Inflammatory macrophage treated with lipopolysaccharide for 4 hours (primary cell): ENCODE measurements around the gene TTC3.

Experiments used
- DNase-seq: peaks from one replicate; pipeline ENCODE4 v3.0.0-alpha.2; 2020

TTC3 gene

DNA sequence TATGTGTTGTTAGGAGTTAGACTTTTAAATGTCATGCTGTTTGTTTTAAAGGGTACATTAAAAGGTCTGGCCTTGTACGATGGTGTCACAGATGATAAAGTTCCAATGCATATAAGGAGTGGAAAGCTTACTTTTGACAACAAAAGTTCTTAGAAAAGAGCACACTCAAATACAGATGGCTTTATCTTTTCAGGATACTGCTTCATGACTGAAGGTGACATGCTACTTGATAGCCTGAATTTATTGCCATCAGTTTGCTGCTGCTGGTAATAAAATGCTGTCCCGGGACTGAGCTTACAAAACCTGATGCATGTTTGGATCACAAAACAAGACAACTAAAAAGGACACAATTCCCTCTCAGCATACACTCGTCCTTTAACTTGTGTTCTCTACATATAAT is 84.9 kb downstream of the TTC3 start:
- DNase-seq = no peak

DNA sequence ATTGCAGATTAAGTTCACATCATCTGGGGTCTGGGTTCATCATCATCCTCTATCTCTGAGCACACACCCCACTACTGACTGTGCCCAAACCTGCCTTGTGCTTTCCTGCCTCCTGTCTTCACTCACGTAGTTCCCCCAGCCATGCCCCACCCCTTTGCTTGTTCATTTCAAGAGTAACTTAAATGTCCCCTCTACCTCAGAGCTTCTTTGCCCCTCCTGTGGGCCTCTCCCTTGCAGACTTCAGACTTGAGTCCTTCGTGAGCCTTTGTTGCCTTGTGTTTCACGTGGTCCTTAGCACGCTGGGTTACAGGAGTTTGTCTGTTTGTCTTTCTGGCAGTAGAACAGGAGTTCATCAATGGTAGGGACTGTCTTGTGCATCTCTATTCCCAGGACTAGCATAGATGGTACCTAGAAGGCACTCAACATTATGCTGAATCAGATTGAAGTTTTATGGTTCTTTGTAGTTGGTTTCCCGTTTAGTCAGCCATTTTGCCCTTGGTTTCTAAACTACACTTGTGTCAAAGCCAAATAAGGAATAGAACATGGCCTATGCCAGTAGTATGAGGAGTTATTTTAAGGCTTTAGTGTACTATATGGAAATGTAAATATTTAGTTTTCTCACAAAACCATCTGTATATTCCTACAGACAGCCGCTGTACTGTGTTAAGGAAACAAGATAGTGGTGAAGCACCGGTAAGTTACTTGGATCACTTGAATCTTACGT is 86.2 kb downstream of the TTC3 start:
- DNase-seq = no peak

DNA sequence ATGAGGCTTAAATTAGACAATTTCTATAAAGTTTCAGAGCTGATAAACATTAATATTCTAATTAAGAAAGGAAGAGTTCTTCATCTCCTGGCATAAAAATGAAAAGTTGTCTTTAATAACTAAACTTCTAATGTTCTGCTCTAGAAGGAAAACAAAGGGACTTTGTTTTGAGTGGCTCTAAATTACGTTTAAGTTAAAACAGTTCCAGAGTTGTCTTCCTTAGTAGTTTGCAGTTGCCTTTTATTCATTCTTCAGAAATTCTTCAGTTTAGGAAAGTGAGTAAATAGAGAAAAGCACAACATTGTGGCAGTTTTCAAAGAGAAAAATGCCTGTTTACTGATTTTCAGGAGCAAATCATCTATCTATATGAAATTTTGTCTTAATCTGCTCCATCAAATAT is 86.9 kb downstream of the TTC3 start:
- no peak for DNase-seq

GRCh38 chr21:37164742-37165141 is 91.7 kb downstream of the TTC3 start:
- DNase-seq = peak; percentile 32

GRCh38 chr21:37165586-37165985 is 92.5 kb downstream of the TTC3 start:
- peak; percentile 66 for DNase-seq

GRCh38 chr21:37166733-37167132 is 93.7 kb downstream of the TTC3 start:
- no peak for DNase-seq

DNA sequence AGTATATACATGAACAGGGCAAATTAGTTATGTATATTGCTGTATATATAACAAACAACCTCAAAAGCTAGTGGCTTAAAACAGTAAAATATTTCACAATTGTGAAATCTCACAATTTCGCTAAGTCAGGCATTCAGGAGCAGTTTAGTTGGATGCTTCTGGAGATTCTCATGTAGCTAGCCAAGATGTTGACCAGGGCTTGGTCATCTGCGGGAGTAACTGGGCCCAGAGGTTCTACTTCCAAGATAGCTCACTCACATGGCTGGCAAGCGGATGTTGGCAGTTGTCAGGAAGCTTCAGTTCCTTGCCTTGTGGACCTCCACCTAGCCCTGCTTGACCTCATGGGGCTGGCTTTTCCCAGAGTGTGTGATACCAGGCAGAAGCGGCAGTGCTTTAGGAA is 95.6 kb downstream of the TTC3 start:
- no peak for DNase-seq

GRCh38 chr21:37172646-37173045 is 99.6 kb downstream of the TTC3 start:
- DNase-seq = no peak

GRCh38 chr21:37176716-37177115 is 103.7 kb downstream of the TTC3 start:
- DNase-seq = no peak

DNA sequence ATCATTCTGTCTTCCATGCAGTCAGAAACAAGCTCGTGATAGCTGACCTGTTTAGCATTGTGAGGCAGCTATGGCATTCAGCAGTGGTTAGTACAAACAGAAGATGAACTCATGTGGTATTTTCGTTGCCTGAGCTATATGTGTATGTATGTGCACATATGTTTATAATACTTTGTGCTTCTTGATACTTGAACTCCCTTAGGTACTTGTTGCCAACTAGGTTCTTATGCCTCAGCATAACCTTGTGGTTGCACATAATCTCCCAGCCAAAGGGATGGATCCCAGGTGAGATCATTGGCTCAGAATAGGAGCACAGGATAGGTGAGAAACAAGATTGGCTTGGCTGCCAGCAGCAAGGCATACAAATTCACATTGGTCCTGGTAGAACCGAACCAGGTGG is 108.0 kb downstream of the TTC3 start:
- DNase-seq = no peak

GRCh38 chr21:37182222-37182621 is 109.2 kb downstream of the TTC3 start:
- no peak for DNase-seq

DNA sequence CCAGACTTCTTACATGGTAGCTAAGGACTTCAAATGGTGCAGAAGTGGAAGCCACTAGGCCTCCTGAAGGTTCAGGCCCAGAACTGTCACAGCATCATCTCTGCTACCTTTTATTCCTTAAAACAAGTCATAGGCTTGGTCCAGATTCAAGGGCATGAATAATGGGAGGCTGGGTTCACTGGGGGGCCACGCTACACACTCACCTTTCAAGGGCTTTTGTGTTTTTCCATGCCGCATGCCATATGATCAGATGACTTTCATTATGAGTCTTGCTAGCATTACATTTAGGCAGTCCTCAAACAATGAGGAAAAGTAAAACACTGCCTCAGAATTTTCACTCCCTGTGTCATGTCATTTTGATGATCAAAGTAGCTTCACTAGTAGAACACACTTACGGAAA is 110.7 kb downstream of the TTC3 start:
- DNase-seq = no peak

GRCh38 chr21:37184784-37185593 is 111.9 kb downstream of the TTC3 start:
- DNase-seq = no peak

DNA sequence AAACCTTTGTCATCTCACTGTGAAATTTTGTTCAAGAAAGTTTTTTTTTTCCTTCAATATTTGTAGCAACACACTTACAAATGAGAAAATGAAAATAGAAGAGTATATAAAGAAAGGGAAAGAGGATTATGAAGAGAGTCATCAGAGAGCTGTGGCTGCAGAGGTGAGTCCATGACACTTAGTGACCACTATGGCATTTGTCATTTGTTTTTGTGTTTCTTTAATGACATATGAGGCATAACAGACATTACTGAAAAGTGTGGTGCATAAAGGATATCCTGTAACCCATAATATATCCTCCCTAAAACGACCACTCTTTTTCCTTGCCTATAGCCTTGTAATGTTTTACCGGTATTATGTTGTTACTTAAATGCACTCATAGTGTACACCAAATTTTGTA is 113.9 kb downstream of the TTC3 start:
- DNase-seq = no peak

DNA sequence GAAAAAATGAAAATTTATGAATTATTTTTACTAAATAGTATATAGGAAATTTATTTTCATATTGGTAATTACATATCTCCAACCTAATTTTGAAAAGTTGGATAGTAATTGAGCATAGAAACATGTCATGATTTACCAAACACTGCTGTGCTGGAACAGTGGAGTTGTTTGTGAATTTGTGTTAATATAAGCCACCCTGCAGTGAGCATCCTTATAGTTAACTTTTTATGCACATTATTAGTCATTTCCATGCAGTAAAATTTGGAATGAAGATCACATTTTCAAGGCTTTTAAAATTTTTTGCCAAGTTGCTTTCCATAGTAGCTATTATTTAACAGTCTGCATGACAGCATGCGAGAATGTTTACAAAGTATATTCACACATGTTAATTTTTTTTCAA is 115.8 kb downstream of the TTC3 start:
- DNase-seq = no peak

DNA sequence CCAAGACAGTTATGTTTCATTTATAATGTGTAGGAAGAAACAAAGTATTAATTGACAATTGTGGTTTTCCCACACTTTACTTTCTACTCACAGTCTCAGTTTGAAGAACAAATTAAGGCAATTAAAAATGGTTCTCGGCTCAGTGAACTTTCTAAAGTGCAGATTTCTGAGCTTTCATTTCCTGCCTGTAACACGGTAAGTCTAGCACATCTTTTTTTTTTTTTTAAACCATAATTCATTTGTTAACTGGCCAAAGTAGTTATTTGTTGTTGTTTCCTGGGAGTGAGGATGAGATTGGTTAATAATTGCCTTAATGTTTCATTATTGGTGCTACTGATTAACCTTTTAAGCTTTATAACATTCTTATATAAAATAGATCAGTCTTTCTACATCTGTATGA is 119.0 kb downstream of the TTC3 start:
- no peak for DNase-seq

DNA sequence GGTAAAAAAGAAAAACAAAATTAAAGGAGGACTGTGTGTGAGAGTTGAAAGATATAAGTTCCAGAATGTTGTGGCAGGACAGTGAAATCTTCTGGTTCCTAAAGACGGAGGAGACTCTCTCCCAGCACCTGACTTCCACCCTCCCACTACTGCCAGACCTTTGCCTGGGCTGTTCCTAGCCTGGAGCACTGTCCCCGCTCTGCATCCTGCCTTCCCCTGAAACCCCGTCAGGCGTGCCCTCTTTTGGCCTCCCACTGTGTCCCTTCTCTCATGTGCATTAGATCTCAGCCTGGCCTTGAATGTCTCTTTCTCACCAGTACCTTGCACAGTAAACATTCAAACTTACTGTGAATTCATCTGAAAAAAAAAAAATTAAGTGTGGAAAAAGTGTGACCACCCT is 120.0 kb downstream of the TTC3 start:
- DNase-seq = no peak

- DNase-seq = no peak
These were observed 120.6 kb downstream of the TTC3 start for GRCh38 chr21:37193676-37194075.

- no peak for DNase-seq
These were observed 122.0 kb downstream of the TTC3 start for GRCh38 chr21:37195059-37195458.

DNA sequence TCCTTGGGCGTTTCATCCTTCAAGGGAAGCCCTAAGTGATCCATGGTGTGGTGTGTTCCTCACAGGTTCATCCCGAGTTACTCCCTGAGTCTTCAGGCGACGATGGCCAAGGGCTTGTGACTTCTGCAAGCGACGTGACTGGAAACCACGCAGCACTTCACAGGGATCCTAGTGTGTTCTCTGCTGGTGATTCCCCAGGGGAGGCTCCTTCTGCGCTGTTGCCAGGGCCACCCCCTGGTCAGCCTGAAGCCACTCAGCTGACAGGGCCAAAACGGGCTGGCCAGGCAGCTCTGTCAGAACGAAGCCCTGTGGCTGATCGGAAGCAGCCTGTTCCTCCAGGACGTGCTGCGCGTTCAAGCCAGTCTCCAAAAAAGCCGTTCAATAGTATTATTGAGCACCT is 122.6 kb downstream of the TTC3 start:
- no peak for DNase-seq

DNA sequence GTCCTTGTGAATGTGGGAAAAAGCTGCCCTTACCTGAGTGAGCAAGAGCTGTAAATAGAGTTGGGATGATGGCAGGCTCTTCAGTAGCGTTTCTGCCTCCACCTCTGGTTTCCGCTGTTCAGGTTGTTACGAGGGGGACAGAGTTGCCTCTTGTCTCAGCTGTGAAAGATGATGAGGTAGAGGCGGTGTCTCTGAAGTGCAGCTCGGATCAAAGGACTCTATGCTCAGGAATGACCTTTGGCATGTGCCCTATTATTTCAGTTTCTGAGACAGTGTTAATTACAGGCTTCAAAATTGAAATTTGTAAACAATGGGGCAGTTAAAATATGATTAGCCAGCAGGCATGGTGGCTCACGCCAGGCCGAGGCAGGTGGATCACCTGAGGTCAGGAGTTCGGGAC is 123.8 kb downstream of the TTC3 start:
- no peak for DNase-seq

- peak; percentile 44 for DNase-seq
These were observed 124.7 kb downstream of the TTC3 start for GRCh38 chr21:37197746-37198145.

- DNase-seq = no peak
These were observed 126.2 kb downstream of the TTC3 start for GRCh38 chr21:37199057-37199924.
